GM12874 (cell line): ENCODE data around the gene FGD4.

Experiments used
- CTCF ChIP-seq: IDR thresholded peaks from 2 replicates; pipeline ENCODE4 v1.5.1; 2011; ENCODE audit warnings: low read depth, mild to moderate bottlenecking, control low read depth, low read length, moderate library complexity; ENCODE audit not compliant: insufficient read depth

The FGD4 gene

GRCh38 chr12:32423559-32423958, 24.2 kb downstream of the FGD4 start:
- TF ChIP-seq CTCF = no peak

GRCh38 chr12:32431025-32431424, 31.7 kb downstream of the FGD4 start:
- no peak for TF ChIP-seq CTCF

- TF ChIP-seq CTCF = no peak
Observed at GRCh38 chr12:32435921-32436705, 36.8 kb downstream of the FGD4 start.

GRCh38 chr12:32437095-32437515, 37.7 kb downstream of the FGD4 start:
- TF ChIP-seq CTCF = no peak

- no peak for TF ChIP-seq CTCF
Observed at GRCh38 chr12:32440120-32440865, 40.9 kb downstream of the FGD4 start.

GRCh38 chr12:32443491-32443890, 44.1 kb downstream of the FGD4 start:
- TF ChIP-seq CTCF = no peak

GRCh38 chr12:32444895-32445294, 45.5 kb downstream of the FGD4 start:
- no peak for TF ChIP-seq CTCF
